ENCODE results near the gene BAG5.

DNA sequence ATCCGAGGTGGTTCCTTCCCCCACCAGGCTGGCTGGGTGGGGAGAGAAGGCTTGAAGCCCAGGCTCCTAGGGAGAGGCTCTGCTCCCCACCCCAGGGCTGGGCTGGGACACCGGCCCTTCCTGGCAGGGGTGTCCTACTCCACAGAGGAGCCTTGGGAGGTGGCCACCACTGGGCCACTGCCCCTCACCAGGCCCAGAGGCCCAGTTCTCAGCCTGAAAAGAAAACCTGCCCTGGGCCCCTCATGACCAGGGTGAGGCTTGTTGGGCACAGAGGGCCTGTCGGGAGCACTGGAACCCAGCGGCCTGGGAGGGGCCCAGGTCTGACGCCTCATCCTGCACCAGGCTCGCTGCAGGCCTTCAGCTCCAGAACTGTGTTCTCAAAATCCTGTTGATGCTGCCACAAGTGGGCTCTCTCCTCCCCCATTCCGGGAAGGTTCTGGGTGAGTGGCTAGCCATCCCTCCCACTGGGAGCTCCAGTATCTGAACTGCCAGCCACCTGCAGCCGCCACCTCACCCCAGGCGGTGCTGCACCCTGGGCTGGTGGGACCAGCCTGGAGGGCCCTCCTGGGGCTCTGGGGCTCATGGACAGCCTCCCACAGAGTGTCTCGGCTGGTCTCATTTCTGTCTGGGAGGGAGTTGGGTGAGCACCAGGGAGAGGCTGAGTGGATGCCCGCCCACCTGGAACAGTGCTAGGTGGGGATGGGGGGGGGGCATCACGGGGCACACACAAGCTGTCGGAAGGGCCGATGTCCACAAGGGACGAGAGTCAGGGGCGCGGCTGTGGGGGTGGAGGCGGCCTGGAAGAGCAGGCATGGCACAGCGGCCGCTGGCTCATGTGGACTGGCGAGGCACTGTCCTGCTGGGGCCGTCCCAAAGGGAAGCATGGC, 11.8 kb downstream of the BAG5 start:
- TF ChIP-seq, protein P1, sequence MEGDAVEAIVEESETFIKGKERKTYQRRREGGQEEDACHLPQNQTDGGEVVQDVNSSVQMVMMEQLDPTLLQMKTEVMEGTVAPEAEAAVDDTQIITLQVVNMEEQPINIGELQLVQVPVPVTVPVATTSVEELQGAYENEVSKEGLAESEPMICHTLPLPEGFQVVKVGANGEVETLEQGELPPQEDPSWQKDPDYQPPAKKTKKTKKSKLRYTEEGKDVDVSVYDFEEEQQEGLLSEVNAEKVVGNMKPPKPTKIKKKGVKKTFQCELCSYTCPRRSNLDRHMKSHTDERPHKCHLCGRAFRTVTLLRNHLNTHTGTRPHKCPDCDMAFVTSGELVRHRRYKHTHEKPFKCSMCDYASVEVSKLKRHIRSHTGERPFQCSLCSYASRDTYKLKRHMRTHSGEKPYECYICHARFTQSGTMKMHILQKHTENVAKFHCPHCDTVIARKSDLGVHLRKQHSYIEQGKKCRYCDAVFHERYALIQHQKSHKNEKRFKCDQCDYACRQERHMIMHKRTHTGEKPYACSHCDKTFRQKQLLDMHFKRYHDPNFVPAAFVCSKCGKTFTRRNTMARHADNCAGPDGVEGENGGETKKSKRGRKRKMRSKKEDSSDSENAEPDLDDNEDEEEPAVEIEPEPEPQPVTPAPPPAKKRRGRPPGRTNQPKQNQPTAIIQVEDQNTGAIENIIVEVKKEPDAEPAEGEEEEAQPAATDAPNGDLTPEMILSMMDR (IDR thresholded peaks at IDR 0.05), result no peak
- TF ChIP-seq POLR2AphosphoS5 (IDR thresholded peaks at IDR 0.05; ENCODE audit: low read depth, low read length) (no peak), SIN3A (IDR thresholded peaks at IDR 0.05; ENCODE audit: borderline replicate concordance, insufficient read depth, low read depth, low read length) (no peak), TCF7L2 (IDR thresholded peaks at IDR 0.05; ENCODE audit: low read depth, low read length) (no peak)
- TF ChIP-seq, protein P2, sequence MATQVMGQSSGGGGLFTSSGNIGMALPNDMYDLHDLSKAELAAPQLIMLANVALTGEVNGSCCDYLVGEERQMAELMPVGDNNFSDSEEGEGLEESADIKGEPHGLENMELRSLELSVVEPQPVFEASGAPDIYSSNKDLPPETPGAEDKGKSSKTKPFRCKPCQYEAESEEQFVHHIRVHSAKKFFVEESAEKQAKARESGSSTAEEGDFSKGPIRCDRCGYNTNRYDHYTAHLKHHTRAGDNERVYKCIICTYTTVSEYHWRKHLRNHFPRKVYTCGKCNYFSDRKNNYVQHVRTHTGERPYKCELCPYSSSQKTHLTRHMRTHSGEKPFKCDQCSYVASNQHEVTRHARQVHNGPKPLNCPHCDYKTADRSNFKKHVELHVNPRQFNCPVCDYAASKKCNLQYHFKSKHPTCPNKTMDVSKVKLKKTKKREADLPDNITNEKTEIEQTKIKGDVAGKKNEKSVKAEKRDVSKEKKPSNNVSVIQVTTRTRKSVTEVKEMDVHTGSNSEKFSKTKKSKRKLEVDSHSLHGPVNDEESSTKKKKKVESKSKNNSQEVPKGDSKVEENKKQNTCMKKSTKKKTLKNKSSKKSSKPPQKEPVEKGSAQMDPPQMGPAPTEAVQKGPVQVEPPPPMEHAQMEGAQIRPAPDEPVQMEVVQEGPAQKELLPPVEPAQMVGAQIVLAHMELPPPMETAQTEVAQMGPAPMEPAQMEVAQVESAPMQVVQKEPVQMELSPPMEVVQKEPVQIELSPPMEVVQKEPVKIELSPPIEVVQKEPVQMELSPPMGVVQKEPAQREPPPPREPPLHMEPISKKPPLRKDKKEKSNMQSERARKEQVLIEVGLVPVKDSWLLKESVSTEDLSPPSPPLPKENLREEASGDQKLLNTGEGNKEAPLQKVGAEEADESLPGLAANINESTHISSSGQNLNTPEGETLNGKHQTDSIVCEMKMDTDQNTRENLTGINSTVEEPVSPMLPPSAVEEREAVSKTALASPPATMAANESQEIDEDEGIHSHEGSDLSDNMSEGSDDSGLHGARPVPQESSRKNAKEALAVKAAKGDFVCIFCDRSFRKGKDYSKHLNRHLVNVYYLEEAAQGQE (IDR thresholded peaks at IDR 0.05; ENCODE audit: insufficient read depth in 1 of 2, low read depth in 2 of 2, low read length in 1 of 2), result no peak
